GM21786 (cell line): ENCODE data around the gene METTL8.
"Not testable (repeated sequence)": the region's sequence is repeated elsewhere in the genome, so short reads cannot be mapped to it uniquely, and the experiment has no call there.

Experiments used
- ATAC-seq: cut with Tn5 transposase; IDR thresholded peaks from one replicate; pipeline ENCODE4 v1.9.1; 2021; ENCODE audit not compliant: unreplicated experiment

The METTL8 gene

DNA sequence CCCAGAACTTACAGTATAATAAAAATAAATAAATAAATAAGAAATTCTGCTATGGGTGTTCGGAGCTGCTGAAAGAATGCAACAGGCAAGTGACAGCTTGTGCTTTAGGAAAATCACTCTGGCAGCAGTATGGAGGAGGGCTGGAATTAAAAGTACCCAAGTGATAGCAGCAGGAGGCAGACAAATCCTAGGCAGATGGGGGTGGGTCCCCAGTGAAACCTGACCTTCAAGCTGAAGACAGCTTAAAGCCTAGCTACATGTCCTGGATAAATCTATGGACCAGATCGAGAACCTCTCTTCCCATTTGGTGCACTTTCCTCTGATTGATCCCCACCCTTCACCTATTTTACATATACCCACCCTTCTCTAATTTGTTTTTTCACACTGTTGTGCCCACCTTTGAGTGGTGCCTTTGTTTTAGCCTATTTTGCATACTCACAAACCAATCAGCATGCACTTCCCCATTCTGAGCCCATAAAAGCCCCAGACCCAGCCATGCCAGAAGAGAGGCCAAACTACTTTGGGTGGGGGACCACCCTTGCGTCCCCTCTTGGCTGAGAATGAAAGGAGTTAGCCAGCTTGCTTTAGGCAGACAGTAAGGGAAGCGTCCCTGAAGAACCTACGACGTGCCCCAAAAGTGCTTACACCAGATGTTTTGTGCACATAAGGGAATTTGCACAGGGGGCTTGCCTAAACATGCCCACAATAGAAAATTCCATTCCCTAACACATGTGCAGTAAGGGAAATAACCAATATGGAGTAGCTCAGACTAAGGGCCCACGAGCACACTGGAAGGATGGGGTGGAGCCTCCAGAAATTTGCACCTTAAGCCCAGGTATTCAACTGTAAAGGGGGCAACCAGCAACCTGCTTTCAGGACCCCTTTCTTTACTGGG lies 3.0 kb downstream of the METTL8 start:
- ATAC-seq = no peak

DNA sequence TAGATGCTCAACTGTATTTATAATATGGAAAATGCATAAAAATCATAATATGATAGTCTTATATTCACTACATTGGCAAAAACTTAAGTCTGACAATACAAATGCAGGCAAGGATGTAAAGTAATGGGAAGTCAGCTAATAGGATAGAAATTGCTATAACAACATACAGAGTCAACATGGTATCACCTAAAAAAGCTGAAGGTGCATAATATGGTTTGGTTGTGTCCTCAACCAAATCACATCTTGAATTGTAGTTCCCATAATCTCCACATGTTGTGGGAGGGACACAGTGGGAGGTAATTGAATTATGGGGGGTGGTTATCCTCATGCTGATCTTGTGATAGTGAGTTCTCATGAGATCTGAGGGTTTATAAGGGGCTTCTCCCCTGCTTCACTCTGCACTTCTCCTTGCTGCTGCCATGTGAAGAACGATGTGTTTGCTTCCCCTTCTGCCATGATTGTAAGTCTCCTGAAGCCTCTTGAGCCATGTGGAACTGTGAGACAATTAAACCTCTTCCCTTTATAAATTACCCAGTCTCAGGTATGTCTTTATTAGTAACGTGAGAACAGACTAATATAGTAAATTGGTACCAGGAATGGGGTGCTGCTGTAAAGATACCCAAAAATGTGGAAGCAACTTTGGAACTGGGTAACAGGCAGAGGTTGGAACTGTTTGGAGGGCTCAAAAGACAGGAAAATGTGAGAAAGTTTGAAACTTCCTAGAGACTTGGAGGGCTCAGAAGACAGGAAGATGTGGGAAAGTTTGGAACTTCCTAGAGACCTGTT lies 10.9 kb downstream of the METTL8 start:
- ATAC-seq = not testable (repeated sequence)

DNA sequence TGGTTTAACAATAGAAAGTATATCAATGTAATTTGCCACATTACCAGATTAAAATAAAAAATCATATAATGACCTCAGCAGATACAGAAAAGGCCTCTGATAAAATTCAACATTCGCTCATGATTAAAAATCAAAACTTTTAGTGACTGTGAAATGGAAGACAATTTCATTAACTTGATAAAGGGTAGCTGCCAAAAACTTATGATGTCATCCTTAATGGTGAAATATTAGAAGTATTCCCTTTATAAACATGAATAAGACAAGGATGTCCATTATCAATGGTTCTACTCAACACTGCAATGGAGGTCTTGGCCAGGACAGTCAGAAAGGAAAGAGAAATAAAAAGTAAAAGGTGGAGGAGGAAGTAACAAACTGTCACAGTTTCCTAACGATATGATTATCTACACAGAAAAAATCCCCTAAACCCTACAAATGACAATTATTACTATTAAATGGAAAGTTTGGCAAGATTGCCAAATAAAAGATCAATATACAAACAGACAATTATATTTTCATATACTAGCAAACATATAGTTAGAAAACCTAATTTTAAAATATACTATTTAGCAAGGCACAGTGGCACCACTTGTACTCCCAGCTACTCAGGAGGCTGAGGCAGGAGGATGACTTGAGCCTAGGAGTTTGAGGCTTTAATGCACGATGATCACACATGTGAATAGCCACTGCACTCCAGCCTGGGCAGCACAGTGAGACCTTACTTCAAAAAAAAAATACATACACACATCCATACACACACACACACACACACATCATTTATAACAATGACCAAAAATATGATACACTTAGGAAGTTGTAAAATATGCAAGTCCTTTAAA lies 12.8 kb downstream of the METTL8 start:
- ATAC-seq = no peak

DNA sequence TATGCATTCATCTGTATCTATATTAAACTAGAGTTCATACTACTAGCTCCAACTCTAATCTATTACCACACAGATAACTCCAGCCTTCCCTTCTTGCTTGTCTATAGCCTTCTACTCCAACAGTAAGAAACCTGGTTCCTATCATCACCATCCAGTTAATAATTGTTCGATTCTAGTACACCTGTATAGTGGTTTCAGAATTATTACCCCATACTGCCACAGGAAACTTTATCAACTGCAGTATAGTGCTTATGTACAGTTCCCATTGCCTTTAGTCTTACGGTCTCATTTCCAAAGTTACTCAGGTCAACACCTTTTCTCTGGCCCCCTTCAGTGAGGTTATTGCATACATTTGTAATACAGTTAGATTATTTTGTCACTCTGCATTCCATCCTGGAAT lies 14.5 kb downstream of the METTL8 start:
- ATAC-seq = no peak

DNA sequence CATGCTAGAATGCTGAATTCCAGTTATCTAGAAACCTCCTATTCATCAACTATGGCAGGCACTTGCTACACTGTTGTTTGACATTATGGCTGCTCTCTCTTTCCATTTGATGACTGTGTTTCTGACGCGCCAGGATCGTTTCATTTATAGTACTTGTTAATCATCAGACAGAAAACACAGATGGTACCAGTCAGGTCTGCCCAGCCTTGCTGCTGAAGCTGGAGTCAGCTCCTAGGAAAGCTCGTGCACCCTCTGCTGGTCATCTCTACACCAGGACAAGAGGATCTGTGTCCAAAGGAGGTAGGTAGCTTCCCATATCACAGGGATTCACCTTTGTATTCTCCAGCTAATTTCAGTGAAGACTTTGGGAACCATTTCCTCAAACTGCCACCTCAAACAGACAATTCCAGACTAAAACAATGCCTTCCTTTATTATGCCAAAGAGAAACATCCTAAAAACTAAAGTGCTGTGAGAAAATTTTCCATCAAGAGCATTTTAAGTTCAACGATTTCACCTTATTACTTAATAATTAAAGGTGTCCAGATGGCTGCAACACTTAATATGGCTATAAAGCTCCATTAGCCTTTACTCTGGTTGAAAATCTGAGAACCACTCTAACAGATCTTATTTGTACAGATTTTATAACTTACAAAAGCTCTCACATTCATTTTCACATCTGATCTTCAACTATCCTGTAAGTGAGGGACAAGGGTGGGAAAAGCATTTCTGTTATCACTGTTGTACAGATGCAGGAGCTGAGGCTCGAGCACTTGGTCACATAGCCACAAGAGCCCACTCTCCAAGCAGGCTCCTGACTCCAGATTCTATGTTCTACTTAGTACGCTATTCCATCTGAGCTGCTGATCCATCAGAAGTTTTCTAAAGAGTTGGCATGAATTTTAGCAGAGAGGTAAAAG lies 17.5 kb downstream of the METTL8 start:
- ATAC-seq = peak; percentile 96

DNA sequence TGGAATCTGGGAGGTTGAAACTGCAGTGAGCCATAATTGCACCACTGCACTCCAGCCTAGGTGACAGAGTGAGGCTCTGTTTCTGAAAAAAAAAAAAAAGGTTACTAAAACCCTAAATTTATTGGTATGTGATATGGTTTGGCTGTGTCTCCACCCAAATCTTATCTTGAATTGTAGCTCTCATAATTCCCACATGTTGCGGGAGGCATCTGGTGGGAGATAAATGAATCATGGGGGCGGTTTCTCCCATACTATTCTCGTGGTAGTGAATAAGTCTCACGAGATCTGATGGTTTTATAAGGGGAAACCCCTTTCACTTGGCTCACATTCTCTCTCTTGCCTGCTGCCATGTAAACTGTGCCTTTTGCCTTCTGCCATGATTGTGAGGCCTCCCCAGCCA lies 19.1 kb downstream of the METTL8 start:
- not testable (repeated sequence) for ATAC-seq

DNA sequence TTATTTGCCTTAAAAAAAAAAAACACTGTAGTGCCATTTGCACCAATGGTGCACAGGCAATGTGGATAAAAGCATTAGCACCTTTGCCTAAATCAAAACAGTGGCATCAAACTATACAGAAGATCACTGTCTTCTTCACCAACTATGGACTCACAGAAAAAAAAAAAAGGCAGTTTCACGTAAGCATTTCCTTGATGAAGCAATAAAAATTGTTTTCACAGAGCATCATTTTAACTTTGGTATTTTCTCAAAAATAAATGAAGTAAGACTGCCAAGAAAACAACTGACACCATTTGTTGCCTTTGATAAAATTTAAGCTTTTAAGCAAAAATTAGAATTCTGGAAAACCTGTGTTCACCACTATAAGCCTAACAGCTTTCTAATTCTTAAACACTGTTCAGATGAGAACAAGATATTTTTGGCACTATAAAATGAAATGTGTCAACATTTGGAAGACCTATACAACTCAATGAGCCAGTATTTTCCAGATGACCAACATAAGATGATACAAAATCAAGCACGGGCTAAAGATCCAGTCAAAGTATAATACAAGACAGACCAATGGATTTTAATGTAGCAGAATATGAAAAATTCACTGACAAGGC lies 21.1 kb downstream of the METTL8 start:
- ATAC-seq = no peak

DNA sequence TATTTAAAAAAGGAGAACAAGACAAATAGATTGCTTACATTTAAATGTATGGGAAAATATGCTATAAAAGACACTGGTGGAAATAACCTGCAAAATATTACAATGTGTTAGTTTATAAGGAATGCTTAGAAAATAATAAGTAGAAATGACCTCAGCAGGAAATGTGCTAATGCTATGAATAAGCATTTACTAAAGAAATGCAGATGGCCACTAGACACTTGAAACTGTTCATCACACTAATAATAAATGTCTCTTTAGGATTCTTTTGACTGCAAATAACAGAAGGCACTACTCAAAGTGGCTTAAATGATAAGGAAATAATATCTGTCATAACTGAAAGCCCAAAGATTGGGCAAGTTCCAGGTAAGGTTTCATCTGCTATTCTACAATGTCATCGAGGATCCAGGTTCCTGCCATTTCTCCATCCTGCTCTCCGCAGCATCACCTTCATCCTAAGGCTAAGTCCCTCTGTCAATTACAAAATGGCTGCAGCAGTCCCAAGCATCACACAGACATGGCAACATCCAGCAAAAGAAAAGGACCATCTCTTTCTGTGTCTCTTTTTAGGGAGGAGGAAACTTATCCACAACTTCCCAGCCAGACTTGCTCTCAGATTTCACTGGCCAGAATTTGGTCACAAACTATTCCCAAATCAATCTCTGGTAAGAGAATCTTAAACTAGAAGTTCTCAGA lies 21.9 kb downstream of the METTL8 start:
- no peak for ATAC-seq

DNA sequence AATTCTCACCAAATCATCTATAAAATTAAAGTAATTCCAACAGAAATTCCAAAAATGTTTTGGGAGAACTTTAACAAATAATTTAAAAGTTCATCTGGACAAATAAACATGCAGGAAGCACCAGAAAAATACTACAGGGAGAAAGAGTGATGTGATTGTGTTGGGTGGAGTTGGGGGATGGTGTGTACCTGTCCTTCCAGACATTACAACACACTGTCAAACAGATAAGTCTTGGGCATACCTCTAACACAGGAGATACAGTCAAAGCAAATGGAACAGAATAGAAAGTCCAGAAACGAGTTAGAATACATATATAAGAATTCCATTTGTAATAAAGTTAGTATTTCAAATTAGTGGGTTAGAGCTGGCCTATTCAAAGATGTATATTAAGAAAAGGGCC lies 22.6 kb downstream of the METTL8 start:
- no peak for ATAC-seq

DNA sequence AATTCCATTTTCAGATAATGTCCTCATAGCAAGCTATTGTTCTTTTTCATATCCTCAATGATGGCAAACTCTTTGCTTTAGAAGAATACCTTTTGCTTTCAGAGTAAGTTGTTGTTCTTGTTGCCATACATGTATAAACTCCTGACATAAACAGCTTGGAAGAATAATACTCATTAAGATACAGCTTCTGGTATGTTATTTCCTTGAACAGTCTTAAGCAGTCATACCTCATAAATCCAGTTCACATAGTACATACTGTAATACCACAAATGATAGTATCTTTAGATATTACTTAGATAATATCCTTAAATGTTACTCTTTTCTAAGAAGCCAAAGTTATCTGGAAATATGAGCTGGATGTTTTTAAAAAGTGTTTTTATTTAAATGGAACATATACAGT lies 23.2 kb downstream of the METTL8 start:
- no peak for ATAC-seq

DNA sequence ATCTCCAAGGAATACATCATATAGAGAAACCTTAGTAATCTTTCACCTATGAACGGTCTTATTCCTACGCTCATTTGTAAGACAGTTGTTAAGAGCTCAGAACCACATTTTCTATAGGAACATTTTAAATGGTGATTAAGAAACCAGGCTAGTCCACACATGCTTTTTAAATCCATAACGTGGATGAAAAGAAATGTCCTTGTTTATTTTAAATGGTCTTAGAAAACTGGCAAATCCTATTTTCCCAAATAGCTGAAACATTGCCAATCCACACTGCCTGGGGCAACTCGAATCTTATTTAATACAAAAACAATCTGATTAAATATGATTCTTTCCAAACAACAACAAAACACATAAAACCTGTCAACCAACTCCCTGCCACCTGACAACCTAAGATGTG lies 23.7 kb downstream of the METTL8 start:
- no peak for ATAC-seq

DNA sequence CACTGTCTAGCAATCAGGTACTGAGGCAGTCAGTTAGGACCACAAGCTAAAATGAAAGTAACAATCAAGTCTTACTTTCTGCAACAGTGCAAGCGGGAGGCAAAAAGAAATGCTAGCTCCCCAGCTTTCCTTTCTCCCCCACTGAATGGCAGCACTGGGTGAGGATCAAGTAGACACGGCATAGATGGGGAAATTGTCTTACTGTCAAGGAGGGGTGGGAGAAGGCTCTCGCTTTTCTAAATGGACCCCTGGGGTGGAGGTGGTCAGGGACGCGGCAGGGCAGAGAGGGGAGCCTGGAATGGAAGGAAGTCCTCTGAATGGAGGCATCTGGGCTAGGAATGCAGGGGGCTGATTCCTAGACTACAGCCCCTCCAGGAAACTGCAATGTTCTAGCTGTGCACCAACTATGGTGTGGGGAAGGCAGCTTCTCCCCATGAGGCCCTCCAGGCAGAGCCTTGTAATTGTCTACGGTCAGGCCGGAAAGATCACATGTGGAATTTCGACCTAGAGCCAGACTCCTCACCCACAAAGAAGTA lies 24.3 kb downstream of the METTL8 start:
- ATAC-seq = no peak

DNA sequence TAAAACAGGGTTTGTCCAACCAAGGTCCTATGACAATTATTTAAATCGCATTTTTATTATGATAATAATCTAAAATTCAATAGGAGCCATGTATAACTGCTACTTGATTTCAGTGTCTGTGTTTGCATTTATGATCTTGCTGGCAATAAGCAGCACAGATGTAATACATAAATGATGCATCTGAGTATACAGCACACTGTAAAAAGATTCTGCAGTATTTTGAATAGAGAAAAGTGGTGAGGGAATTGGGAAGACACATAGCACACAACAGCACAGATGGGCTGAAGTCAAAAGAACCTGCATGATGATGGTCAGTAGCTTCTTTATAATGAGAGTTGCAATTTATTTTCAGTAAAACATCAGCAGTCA lies 26.1 kb downstream of the METTL8 start:
- ATAC-seq = no peak

DNA sequence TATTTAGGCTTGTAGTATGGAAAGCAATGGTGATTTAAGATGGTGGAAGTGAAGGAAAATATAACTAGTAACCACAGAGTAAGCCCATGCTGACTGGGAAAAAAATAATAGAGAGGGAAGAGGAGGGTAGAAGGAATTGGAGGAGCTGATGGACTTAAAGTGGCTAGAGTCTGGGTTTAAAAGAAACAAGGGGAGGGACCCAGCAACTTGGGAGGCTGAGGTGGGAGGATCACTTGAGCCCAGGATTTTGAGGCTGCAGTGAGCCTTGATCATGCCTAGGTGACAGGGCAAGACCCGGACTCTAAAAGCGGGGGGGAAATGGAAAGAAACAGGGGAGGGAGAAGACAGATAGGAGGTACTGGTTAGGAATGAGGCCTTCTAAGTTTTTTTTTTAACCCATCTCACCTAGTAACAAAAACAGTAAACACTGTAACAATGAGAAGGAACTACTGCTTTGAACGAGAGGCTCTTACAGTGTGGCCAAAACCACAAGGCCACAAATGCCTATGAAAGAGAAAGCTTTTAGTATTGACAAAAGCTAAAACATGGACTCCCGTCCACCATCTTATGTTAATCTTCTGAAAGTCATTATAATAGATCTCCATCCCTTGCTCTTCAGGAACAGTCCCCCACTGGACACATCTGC lies 26.6 kb downstream of the METTL8 start:
- ATAC-seq = peak; percentile 64

DNA sequence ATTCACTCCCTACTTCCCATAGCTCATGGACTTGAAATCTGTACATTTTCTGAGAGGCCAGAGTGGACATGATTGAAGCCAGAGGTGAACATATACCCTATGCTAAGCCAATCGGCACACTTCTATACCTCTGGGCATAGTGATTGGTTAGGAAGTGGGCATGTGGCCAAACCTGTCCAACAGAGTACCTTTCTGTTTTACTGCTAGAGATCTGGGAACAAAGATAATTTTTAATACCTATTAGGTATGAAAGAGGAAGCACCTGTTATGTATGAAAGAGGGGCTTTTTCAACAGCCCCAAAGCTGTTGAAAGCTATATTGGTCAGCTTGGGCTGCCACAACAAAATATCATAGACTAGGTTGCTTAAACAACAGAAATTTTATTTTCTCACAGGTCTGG lies 27.7 kb downstream of the METTL8 start:
- ATAC-seq = peak; percentile 48

DNA sequence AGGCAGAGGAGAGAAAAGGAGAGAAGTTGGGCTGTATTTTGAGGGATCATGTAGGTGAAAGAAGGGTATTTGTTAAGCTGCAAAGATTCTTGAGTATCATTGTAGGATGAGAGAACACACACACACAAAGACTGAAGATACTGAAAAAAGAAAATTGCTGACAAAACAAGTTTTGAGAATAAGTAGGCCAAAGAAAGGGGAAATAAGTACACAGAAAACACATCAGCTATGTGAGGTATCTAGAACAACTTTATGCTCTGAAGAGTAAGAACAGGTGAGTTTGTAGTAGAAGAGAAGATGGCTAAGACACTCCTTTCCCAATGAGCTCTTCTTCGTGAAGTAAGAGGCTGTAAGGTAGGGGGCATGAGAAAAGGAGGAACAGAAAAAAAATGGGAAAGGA lies 28.2 kb downstream of the METTL8 start:
- no peak for ATAC-seq

DNA sequence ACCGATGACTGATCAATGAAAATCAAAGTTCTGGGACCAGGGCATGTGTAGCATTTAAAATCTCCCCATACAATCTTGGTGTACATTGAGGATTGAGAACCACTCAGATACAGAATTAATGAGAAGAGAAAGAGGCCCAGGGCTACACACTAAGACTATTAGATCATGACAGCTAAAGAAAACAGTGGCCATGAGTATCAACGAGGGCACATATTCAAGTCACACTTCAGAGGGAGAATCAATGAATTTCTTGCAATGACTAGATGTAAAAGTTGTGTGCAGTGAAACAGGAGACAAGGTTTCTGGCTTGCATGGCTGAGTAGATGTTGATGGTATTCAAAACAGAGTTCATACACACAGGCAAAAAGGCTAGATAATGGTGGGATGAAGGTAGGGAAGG lies 29.1 kb downstream of the METTL8 start:
- no peak for ATAC-seq

DNA sequence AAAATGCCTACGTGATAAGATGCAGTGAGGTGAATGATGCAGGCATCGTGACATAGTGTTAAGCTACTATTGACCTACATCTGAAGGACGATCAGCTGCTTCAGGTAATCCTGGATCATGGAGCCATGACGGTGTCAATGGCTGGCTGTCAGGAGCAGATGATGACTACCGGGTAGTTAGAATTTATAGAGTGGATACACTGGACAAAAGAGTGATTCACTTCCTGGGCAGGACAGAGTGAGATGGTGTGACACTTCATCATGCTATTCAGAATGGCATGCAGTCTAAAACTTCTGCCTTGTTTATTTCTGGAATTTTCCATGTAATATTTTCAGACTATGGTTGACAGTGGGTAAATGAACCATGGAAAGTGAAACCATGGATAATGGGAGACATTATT lies 29.5 kb downstream of the METTL8 start:
- no peak for ATAC-seq
